HTERT RPE-1 (cell line): ENCODE data around the gene KHDRBS2.

ENCODE experiments used
- in situ Hi-C: fragments of 300-500 bp; cut with MboI; formaldehyde crosslinking; loops from 4 replicates; pipeline ENCODE4 v1.14.3; 2020; ENCODE audit warnings: low sequenced_read_pairs

Gene KHDRBS2

GRCh38 chr6:62285612-62286469 is at the start of gene KHDRBS2:
Gene KHDRBS2 (minus strand): TSS chr6:62286225.
- in situ Hi-C loops: no loop called here

- in situ Hi-C loops: no loop called here
Measured at GRCh38 chr6:62328607-62329006, 42.6 kb upstream of the KHDRBS2 start.

- in situ Hi-C loops: no loop called here
Measured at GRCh38 chr6:62324834-62325233, 38.8 kb upstream of the KHDRBS2 start.

- in situ Hi-C loops: no loop called here
Measured at GRCh38 chr6:62323818-62324431, 37.9 kb upstream of the KHDRBS2 start.

- in situ Hi-C loops: no loop called here
Measured at GRCh38 chr6:62298745-62299392, 12.8 kb upstream of the KHDRBS2 start.

GRCh38 chr6:62296541-62296940 is 10.5 kb upstream of the KHDRBS2 start:
- in situ Hi-C loops: no loop called here

- in situ Hi-C loops: no loop called here
Measured at GRCh38 chr6:62288974-62289373, 2.9 kb upstream of the KHDRBS2 start.

- in situ Hi-C loops: no loop called here
Measured at GRCh38 chr6:62288562-62288961, 2.5 kb upstream of the KHDRBS2 start.

- in situ Hi-C loops: no loop called here
Measured at GRCh38 chr6:62286470-62286843, 432 bp upstream of the KHDRBS2 start.

- in situ Hi-C loops: no loop called here
Measured at GRCh38 chr6:62284725-62285124, 1.3 kb downstream of the KHDRBS2 start.

GRCh38 chr6:62283796-62284411 is 2.1 kb downstream of the KHDRBS2 start:
- in situ Hi-C loops: no loop called here

GRCh38 chr6:62283365-62283764 is 2.7 kb downstream of the KHDRBS2 start:
- in situ Hi-C loops: no loop called here

GRCh38 chr6:62280099-62280498 is 5.9 kb downstream of the KHDRBS2 start:
- in situ Hi-C loops: no loop called here

GRCh38 chr6:62272114-62272513 is 13.9 kb downstream of the KHDRBS2 start:
- in situ Hi-C loops: no loop called here

- in situ Hi-C loops: no loop called here
Measured at GRCh38 chr6:62265906-62266525, 20.0 kb downstream of the KHDRBS2 start.

- in situ Hi-C loops: no loop called here
Measured at GRCh38 chr6:62262283-62262682, 23.7 kb downstream of the KHDRBS2 start.

GRCh38 chr6:62246087-62246486 is 39.9 kb downstream of the KHDRBS2 start:
- in situ Hi-C loops: no loop called here

- in situ Hi-C loops: no loop called here
Measured at GRCh38 chr6:62236784-62237183, 49.2 kb downstream of the KHDRBS2 start.

- in situ Hi-C loops: no loop called here
Measured at GRCh38 chr6:62229231-62229630, 56.8 kb downstream of the KHDRBS2 start.

- in situ Hi-C loops: no loop called here
Measured at GRCh38 chr6:62217866-62218265, 68.2 kb downstream of the KHDRBS2 start.

- in situ Hi-C loops: no loop called here
Measured at GRCh38 chr6:62202078-62202477, 83.9 kb downstream of the KHDRBS2 start.
